Right ventricle myocardium superior (tissue), 1 donor: ENCODE results near the gene RALGPS1. TPM values are rescaled to one million over a fixed set of nuclear protein-coding genes. Genes with fewer than 3 reads are reported as not detected.

Experiments
- ATAC-seq: fragments of 200-7000 bp; cut with Tn5 transposase; one replicate; pipeline ENCODE4 v1.9.1; 2020; ENCODE audit warnings: mild to moderate bottlenecking; ENCODE audit not compliant: poor library complexity
- DNase-seq: peaks from one replicate; pipeline ENCODE4 v3.0.0-alpha.2; 2020
- intact Hi-C: fragments of 100-400 bp; cut with DNase I; formaldehyde crosslinking; loops from one replicate; pipeline ENCODE4 v1.11.2; 2022
- total RNA-seq: library from RNA; stranded (reverse); fragmentation: NEBNext Ultra II Directional; extraction: Animal tissue kit (Norgen Biotek cat#: 25700); gene quantifications from one replicate; pipeline ENCODE4 v1.2.1, GENCODE V29; 2021
- donor health status: DM: no; HTN: yes; CAD: no; lungs with severe emphysema.

The RALGPS1 gene
- total RNA-seq, 1 donor from 2014 or later = 17.7 TPM

DNA sequence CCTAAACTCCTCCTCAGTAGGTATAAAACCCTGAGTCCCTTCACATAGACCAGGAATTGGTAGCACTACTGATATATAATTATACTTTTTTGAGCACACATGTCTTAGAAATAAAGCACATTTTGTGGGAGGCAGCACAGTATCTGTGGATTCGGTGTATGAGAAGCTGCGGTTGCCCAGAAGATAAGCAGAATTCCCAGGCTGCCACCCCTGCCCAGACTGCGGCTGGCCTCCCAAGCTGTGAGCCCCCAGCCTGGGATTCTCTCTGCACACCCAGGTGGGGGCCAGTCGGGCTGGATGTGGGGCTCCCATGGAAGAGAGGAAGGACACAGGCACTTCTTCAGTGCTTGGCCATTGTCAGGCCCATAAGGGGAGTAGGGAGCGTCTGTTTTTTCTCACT, 233.4 kb downstream of the RALGPS1 start:
- DNase-seq (no peak), ATAC-seq (no peak)
- intact Hi-C loops = no loop called here

DNA sequence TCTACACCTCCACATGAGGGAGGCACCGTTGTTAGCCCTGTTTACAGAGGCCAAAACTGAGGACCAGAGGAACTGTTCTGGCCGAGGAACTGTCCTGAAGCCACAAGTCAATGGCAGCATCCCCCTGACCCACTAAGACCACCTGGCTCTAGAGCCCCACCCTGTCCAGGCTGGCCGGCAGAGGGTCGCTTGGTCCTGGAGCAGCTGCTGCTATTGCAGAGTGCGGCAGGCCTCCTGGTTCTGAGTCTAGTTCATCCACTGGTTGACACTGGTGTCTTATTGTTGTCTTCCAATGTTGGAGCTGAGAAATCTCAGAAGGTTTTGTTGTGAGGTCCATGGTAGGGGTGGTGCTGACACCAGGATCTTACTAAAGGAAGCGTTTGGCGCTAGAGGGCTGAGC, 234.4 kb downstream of the RALGPS1 start:
- DNase-seq (no peak), ATAC-seq (no peak)
- intact Hi-C loops = no loop called here

- intact Hi-C loops = no loop called here
- ATAC-seq (no peak), DNase-seq (no peak)
These were observed 235.1 kb downstream of the RALGPS1 start for GRCh38 chr9:127149463-127150390.

DNA sequence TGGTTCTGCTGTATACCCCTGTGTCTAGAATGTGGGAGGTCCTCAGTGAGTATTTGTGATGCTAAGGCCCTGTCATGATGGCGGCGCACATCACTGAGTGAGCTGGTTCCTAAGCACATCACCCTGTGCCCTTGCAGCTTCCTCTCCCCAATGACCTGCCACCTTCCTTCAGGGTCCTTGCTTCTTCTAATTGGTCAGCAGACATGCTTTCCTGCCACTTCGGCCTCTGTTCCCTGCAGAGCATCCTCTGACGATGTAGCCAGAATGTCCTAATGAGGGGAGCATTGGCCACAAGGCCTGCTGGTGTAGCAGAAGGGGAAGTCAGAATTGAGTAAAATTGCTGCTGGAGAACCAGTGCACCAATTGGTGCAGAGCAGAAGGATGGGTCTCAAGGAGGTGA, 238.9 kb downstream of the RALGPS1 start:
- DNase-seq = no peak

DNA sequence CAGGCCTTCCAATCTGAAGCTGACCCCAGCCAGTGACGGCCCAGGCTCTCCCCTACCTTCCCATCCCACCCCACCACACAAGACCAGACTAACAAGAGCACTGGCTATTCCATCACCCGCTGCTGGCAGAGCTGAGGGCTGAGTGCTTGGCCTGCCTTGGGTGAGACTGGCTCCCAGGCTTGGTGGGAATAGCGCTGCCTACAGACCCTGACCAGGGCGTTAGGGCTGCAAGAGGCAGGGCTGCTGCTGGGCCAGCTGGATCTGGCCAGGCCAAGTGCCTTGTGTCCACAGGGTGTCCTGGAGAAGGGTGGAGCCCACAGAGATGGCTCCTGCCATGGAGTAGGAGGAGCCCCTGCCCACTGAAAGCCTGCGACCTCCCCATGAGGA, 239.4 kb downstream of the RALGPS1 start:
- DNase-seq = no peak
- peak; percentile 13 for ATAC-seq
- intact Hi-C loops = no loop called here

More for the DNA sequence above, 238.9 kb downstream of the RALGPS1 start:
- intact Hi-C loops = no loop called here
- ATAC-seq = no peak

DNA sequence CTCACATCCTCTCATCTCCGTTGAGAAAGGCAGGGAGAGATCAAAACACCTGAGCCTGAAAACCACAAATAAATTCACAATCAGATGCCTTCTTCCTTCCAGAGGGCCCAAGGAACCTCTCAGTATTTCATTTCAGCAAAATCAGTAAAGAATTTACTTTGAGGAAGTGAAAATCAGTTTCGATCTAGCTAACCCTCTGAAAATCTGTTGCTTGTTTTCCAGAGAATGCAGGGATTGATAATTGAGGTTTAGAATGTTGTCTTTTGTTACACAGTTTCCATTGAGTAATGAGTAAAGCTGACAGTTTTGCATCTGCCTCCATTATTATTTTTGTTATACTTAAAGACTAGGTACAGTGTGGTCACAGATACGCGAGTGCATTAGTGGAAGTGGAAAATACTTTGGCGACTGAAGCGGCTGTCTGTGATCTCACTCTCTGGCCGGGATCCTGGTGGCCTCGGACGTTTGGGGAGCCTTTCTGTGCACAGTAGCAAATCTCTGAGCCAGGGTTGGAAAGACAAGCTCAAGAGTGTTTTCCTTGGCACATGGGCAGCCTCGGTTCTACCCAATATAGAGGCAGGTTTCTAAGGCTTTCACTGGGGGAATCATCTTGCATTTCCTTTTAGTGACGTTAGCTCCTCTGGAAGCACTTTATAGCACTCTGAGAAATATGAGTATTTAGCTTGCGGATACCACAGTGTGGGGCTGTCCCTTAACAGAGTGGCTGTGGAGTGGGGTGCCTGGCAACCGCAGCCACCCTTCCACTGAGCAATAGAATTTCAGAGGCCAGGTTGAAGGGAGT, 240.0 kb downstream of the RALGPS1 start:
- DNase-seq (peak; percentile 84), ATAC-seq (peak; percentile 88)
- intact Hi-C loops = no loop called here

DNA sequence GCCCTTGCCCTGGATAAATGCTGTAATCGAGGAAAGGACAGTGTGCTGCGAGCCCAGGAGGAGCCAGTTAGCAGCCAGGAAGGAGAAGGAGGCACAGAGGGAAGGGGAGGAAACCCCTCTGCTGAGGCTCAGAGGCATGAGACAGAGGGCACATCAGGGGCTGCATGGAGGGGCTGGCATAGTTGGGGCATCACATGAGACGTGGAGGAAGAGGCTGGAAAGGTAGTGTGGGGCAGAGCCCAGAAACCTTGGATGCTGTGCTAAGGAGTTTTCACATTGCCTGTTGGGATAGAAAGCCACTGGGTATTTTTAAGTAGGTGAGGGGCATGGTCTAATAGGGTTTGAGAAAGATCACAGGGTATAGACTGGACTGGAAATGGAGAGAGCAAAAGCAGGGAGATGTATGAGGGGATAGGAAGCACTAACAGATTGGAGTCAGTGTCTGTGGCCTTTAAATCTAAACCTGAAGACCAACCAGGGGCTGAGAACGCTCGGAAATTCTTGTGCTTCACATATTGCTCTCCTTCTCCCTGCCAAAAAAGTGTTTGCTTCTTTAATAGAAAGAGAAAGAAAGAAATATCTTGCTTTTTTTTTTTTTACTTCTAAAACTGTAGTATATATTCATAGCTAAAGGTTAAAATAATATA, 240.9 kb downstream of the RALGPS1 start:
- intact Hi-C loops = no loop called here
- DNase-seq (no peak), ATAC-seq (no peak)

GRCh38 chr9:127158786-127159324, 244.3 kb downstream of the RALGPS1 start:
- intact Hi-C loops = no loop called here
- DNase-seq (no peak), ATAC-seq (no peak)

- ATAC-seq (no peak), DNase-seq (no peak)
- intact Hi-C loops = no loop called here
These were observed 244.8 kb downstream of the RALGPS1 start for GRCh38 chr9:127159325-127159801.

- DNase-seq = no peak
- ATAC-seq = no peak
- intact Hi-C loops = no loop called here
These were observed 245.5 kb downstream of the RALGPS1 start for GRCh38 chr9:127159949-127160610.

DNA sequence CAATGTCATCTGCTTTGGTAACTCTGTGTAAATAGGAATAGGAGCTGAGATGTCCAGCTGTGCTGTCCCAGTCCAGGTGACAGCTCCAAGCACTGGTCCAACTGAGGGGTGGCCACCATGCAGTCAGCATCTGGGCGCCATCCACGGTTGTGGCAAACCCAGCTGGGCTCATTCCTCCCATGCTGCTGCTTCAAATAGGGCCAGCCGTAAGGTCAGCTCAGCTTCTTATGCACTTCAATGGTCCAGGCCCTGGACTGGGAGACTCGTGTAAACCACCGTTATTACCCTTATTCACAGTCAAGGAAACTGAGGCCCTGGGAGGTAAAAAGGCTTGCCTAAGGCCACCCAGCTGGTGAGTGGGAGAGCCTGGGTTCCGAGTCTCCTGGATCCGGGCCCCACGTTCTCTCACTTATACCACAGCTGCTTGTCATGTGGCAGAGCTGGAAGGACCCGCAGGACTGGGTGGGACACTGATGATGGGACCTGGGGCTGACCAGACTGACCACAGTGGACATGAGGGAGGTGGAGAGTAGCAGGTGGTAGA, 246.6 kb downstream of the RALGPS1 start:
- intact Hi-C loops = no loop called here
- no peak for DNase-seq
- ATAC-seq = no peak

- DNase-seq (no peak), ATAC-seq (no peak)
- intact Hi-C loops = no loop called here
These were observed 247.7 kb downstream of the RALGPS1 start for GRCh38 chr9:127162046-127162863.

- intact Hi-C loops = no loop called here
- DNase-seq (no peak), ATAC-seq (no peak)
These were observed 248.3 kb downstream of the RALGPS1 start for GRCh38 chr9:127162864-127163365.

DNA sequence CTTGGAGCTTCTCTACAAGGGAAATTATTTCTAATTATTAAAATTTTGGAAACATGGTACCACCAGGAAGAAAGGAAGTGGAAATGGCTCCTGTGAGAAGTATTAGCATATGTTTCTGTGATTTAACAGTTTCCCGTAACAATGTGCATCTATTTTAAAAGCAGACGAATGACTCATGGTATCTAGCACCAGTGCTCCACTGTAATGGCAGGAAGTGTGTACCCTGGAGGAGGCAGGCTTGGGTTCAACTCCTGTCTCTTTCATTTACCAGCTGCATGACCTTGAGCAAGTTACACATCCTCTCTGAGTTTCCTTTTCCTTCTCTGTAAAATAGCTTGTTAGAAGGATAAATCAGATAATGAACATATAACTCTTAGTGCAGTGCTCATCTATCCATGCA, 248.8 kb downstream of the RALGPS1 start:
- DNase-seq (no peak), ATAC-seq (peak; percentile 44)

DNA sequence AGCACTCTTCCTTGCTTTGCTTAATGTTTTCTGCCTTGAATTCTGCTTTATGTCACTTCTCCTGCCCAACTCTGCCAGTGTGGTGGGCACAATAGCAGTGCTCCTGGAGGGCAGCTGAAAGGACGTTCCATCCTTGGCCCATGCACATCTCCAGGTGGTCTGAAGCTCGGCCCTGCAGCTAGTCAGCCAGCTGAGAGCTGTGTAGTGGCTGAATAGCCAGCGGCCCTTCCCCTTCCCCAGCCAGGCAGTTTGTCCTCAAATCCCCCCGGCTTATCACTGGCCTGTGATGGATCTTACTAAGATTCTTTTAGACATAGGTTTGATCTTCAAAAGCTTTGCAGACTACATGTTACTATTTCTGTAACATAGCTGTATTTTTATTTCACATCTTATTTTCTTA, 250.5 kb downstream of the RALGPS1 start:
- intact Hi-C loops = no loop called here
- ATAC-seq (no peak), DNase-seq (no peak)

More for the DNA sequence above, 248.8 kb downstream of the RALGPS1 start:
- intact Hi-C loops = no loop called here

DNA sequence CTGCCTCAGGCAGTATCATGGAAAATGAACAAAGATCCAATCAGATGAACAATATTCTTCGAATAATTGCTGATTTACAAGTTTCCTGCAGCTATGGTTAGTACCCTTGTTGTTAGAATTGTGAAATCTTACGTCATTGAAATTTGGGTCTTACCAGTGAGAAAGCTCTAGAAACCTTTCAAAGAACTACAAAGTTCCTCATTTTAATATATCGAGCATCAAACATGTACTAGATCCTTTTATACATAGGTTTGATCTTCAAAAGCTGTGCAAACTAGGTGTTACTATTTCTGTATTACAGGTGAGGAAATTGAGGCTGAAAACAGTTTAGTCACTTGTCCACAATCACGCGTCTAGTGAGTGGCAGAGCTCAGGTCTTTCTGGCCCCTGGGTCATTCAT, 251.5 kb downstream of the RALGPS1 start:
- DNase-seq (no peak), ATAC-seq (no peak)
- intact Hi-C loops = no loop called here
